ENCODE data around the gene CIB4. TPM values are rescaled to one million over a fixed set of nuclear protein-coding genes. Genes with fewer than 3 reads are reported as not detected.

CIB4 gene
- total and polyA plus RNA-seq, 2 of the 13 experiments (the other 11 are each of a cell fraction or from before 2014, with no cell fraction given) = not detected

GRCh38 chr2:26598336-26598995 lies 42.7 kb downstream of the CIB4 start:
- TF ChIP-seq NFIB (CRISPR knock-in tag; IDR thresholded peaks at IDR 0.05; ENCODE audit: borderline replicate concordance) = no peak
- no peak for TF ChIP-seq ATAD3A (CRISPR knock-in tag; IDR thresholded peaks at IDR 0.05)
- no peak for TF ChIP-seq CEBPB (IDR thresholded peaks at IDR 0.05; ENCODE audit: borderline replicate concordance, low read depth, low read length)
- TF ChIP-seq SMAD1 (CRISPR knock-in tag; IDR thresholded peaks at IDR 0.05; ENCODE audit: borderline replicate concordance, low read depth) = no peak
- TF ChIP-seq ZNF883 (CRISPR knock-in tag; IDR thresholded peaks at IDR 0.05; ENCODE audit: not compliant biosample characterization) = no peak
- TF ChIP-seq ZNF24 (IDR thresholded peaks at IDR 0.05) = no peak
- no peak for TF ChIP-seq KDM4B (CRISPR knock-in tag; IDR thresholded peaks at IDR 0.05)
- TF ChIP-seq KAT7 (CRISPR knock-in tag; IDR thresholded peaks at IDR 0.05; ENCODE audit: borderline replicate concordance) = no peak
- TF ChIP-seq STAG1 (CRISPR knock-in tag; IDR thresholded peaks at IDR 0.05) = no peak
- TF ChIP-seq STAT5B (CRISPR knock-in tag; IDR thresholded peaks at IDR 0.05) = no peak
- no peak for TF ChIP-seq ZNF225 (CRISPR knock-in tag; IDR thresholded peaks at IDR 0.05)
- TF ChIP-seq AFF4 (CRISPR knock-in tag; IDR thresholded peaks at IDR 0.05) = no peak
- no peak for TF ChIP-seq ZSCAN21 (CRISPR knock-in tag; IDR thresholded peaks at IDR 0.05; ENCODE audit: borderline replicate concordance)
- TF ChIP-seq ZNF337 (CRISPR knock-in tag; IDR thresholded peaks at IDR 0.05; ENCODE audit: borderline replicate concordance, low read depth) = no peak
- no peak for TF ChIP-seq ARID2 (CRISPR knock-in tag; IDR thresholded peaks at IDR 0.05; ENCODE audit: borderline replicate concordance)
- Histone ChIP-seq H3K4me3 (replicated peaks in 1 of 3; ENCODE audit: insufficient read depth in 1 of 3, low read depth in 2 of 3, low read length in 3 of 3) (no peak overlapping the region), H2AFZ (ENCODE audit: low read length) (no peak overlapping the region), H3K36me3 (replicated peaks in 1 of 2; ENCODE audit: control insufficient read depth in 1 of 2, insufficient read depth in 2 of 2, low read length in 2 of 2) (no peaks in the 10 kb centered on the region), H3K4me1 (ENCODE audit: insufficient read depth, low read length) (no peaks in the 10 kb centered on the region), H3K4me2 (ENCODE audit: low read depth, low read length) (no peak overlapping the region), H3K9me3 (ENCODE audit: low read length) (no peaks in the 10 kb centered on the region), H3K27ac (ENCODE audit: extremely low read length, insufficient read depth, low read length) (no peak overlapping the region), H4K20me1 (ENCODE audit: insufficient read depth, low read length) (no peaks in the 10 kb centered on the region), H3K79me2 (ENCODE audit: insufficient read depth, low read length) (no peaks in the 10 kb centered on the region), H3K27me3 (ENCODE audit: control insufficient read depth in 1 of 2, insufficient read depth in 2 of 2, low read length in 2 of 2) (peaks cover 0 to 32% of the 10 kb centered on the region in 2 experiments), H3K9ac (ENCODE audit: insufficient read depth, low read depth, low read length) (no peak overlapping the region)
- ChIA-PET CTCF (ENCODE audit: low intra/inter-chr PET ratio, low total read pairs) (no interaction called here), POLR2A (no interaction called here)
- DNase-seq (ENCODE audit: low spot score) (no peak), ATAC-seq (peak; percentile 54), FAIRE-seq (no peak)
- intact Hi-C loops (cut with micrococcal nuclease; ENCODE audit: unreplicated experiment) (no loop called here), in situ Hi-C loops (cut with HindIII; ENCODE audit: extremely low pct_ligation_motif_present, low pct_unique_long_range_greater_than_20kb) (no loop called here)
- WGBS (ENCODE audit: low lambda C conversion rate) = 4% methylated on average over 12 of the region's 13 CpGs
- no TSS peak for BruUV-seq (replicated peaks)

Measured in HepG2 (cell line).